IPS-18a (cell line): ENCODE data around the gene BMP10.

Experiments used
- H3K27ac ChIP-seq: one replicate; pipeline ENCODE4 v1.5.1; 2013; ENCODE audit warnings: low read length
- H3K27me3 ChIP-seq: one replicate; pipeline ENCODE4 v1.6.1; 2013; ENCODE audit warnings: mild to moderate bottlenecking, low read length; ENCODE audit not compliant: control insufficient read depth, insufficient read depth
- H3K36me3 ChIP-seq: one replicate; pipeline ENCODE4 v1.6.1; 2013; ENCODE audit warnings: low read depth, low read length; ENCODE audit not compliant: control insufficient read depth
- H3K4me1 ChIP-seq: one replicate; pipeline ENCODE4 v1.6.1; 2013; ENCODE audit warnings: low read depth, low read length; ENCODE audit not compliant: control insufficient read depth
- H3K4me3 ChIP-seq: one replicate; pipeline ENCODE4 v1.5.1; 2013; ENCODE audit warnings: low read length
- H3K9ac ChIP-seq: one replicate; pipeline ENCODE4 v1.6.1; 2013; ENCODE audit warnings: mild to moderate bottlenecking, low read length, moderate library complexity
- H3K9me3 ChIP-seq: one replicate; pipeline ENCODE4 v1.6.1; 2013; ENCODE audit warnings: low read depth, low read length; ENCODE audit not compliant: control insufficient read depth

Gene BMP10

GRCh38 chr2:68863996-68864395 is 7.2 kb downstream of the BMP10 start:
- Histone ChIP-seq H3K9me3 (no peaks in the 10 kb centered on the region), H3K9ac (no peak overlapping the region), H3K4me1 (peaks cover 3% of the 10 kb centered on the region), H3K27me3 (no peaks in the 10 kb centered on the region), H3K4me3 (no peak overlapping the region), H3K27ac (no peak overlapping the region), H3K36me3 (no peaks in the 10 kb centered on the region)

GRCh38 chr2:68862889-68863288 is 8.3 kb downstream of the BMP10 start:
- H3K27me3 ChIP-seq, result no peaks in the 10 kb centered on the region

GRCh38 chr2:68861330-68861729 is 9.9 kb downstream of the BMP10 start:
- no peak overlapping the region for H3K4me3 ChIP-seq
- no peaks in the 10 kb centered on the region for H3K36me3 ChIP-seq
- H3K27me3 ChIP-seq, result no peaks in the 10 kb centered on the region
- peaks cover 8% of the 10 kb centered on the region for H3K4me1 ChIP-seq
- no peak overlapping the region for H3K9ac ChIP-seq
- no peak overlapping the region for H3K27ac ChIP-seq
- no peaks in the 10 kb centered on the region for H3K9me3 ChIP-seq

More at GRCh38 chr2:68862889-68863288, 8.3 kb downstream of the BMP10 start:
- Histone ChIP-seq H3K9me3 (no peaks in the 10 kb centered on the region), H3K4me3 (no peak overlapping the region), H3K36me3 (no peaks in the 10 kb centered on the region), H3K9ac (no peak overlapping the region), H3K4me1 (peaks cover 8% of the 10 kb centered on the region), H3K27ac (no peak overlapping the region)

- Histone ChIP-seq H3K9me3 (no peaks in the 10 kb centered on the region), H3K4me1 (peaks cover 8% of the 10 kb centered on the region), H3K4me3 (no peak overlapping the region), H3K9ac (no peak overlapping the region), H3K27ac (no peak overlapping the region), H3K36me3 (no peaks in the 10 kb centered on the region), H3K27me3 (no peaks in the 10 kb centered on the region)
Measured at GRCh38 chr2:68860111-68860510, 11.1 kb downstream of the BMP10 start.

- H3K9me3 ChIP-seq, result no peaks in the 10 kb centered on the region
- peaks cover 8% of the 10 kb centered on the region for H3K4me1 ChIP-seq
- no peak overlapping the region for H3K9ac ChIP-seq
- H3K27me3 ChIP-seq, result no peaks in the 10 kb centered on the region
- H3K4me3 ChIP-seq, result no peak overlapping the region
- no peak overlapping the region for H3K27ac ChIP-seq
- H3K36me3 ChIP-seq, result no peaks in the 10 kb centered on the region
Measured at GRCh38 chr2:68857855-68858456, 13.2 kb downstream of the BMP10 start.

GRCh38 chr2:68857202-68857845 is 13.9 kb downstream of the BMP10 start:
- Histone ChIP-seq H3K4me3 (no peak overlapping the region), H3K27me3 (no peaks in the 10 kb centered on the region), H3K36me3 (no peaks in the 10 kb centered on the region), H3K9me3 (no peaks in the 10 kb centered on the region), H3K27ac (no peak overlapping the region), H3K4me1 (peaks cover 5% of the 10 kb centered on the region), H3K9ac (no peak overlapping the region)

GRCh38 chr2:68855550-68855949 is 15.6 kb downstream of the BMP10 start:
- Histone ChIP-seq H3K9me3 (no peaks in the 10 kb centered on the region), H3K4me1 (peaks cover 5% of the 10 kb centered on the region), H3K4me3 (no peak overlapping the region), H3K36me3 (no peaks in the 10 kb centered on the region), H3K9ac (no peak overlapping the region), H3K27me3 (no peaks in the 10 kb centered on the region), H3K27ac (no peak overlapping the region)

GRCh38 chr2:68854476-68854875 is 16.7 kb downstream of the BMP10 start:
- no peaks in the 10 kb centered on the region for H3K9me3 ChIP-seq
- peaks cover 5% of the 10 kb centered on the region for H3K4me1 ChIP-seq
- H3K4me3 ChIP-seq, result no peak overlapping the region
- no peak overlapping the region for H3K9ac ChIP-seq
- no peak overlapping the region for H3K27ac ChIP-seq
- H3K27me3 ChIP-seq, result no peaks in the 10 kb centered on the region
- no peaks in the 10 kb centered on the region for H3K36me3 ChIP-seq

GRCh38 chr2:68853915-68854314 is 17.3 kb downstream of the BMP10 start:
- no peaks in the 10 kb centered on the region for H3K27me3 ChIP-seq
- H3K9me3 ChIP-seq, result no peaks in the 10 kb centered on the region
- H3K4me3 ChIP-seq, result no peak overlapping the region
- H3K9ac ChIP-seq, result no peak overlapping the region
- no peaks in the 10 kb centered on the region for H3K36me3 ChIP-seq
- H3K4me1 ChIP-seq, result peaks cover 5% of the 10 kb centered on the region
- H3K27ac ChIP-seq, result no peak overlapping the region

GRCh38 chr2:68853035-68853434 is 18.2 kb downstream of the BMP10 start:
- Histone ChIP-seq H3K4me3 (no peak overlapping the region), H3K27ac (no peak overlapping the region), H3K9me3 (no peaks in the 10 kb centered on the region), H3K27me3 (no peaks in the 10 kb centered on the region), H3K9ac (no peak overlapping the region), H3K4me1 (no peaks in the 10 kb centered on the region), H3K36me3 (no peaks in the 10 kb centered on the region)

- H3K36me3 ChIP-seq, result no peaks in the 10 kb centered on the region
- no peak overlapping the region for H3K27ac ChIP-seq
- H3K9ac ChIP-seq, result no peak overlapping the region
- H3K27me3 ChIP-seq, result no peaks in the 10 kb centered on the region
- no peaks in the 10 kb centered on the region for H3K9me3 ChIP-seq
- H3K4me3 ChIP-seq, result no peak overlapping the region
- no peaks in the 10 kb centered on the region for H3K4me1 ChIP-seq
Measured at GRCh38 chr2:68850524-68850923, 20.7 kb downstream of the BMP10 start.

GRCh38 chr2:68849579-68850030 is 21.6 kb downstream of the BMP10 start:
- H3K4me1 ChIP-seq, result no peaks in the 10 kb centered on the region
- H3K4me3 ChIP-seq, result no peak overlapping the region
- H3K9ac ChIP-seq, result no peak overlapping the region
- H3K9me3 ChIP-seq, result no peaks in the 10 kb centered on the region
- H3K27ac ChIP-seq, result no peak overlapping the region
- H3K27me3 ChIP-seq, result no peaks in the 10 kb centered on the region
- H3K36me3 ChIP-seq, result no peaks in the 10 kb centered on the region
